ENCODE measurements around the gene S1PR4. TPM values are rescaled to one million over a fixed set of nuclear protein-coding genes. Genes with fewer than 3 reads are reported as not detected.

Gene S1PR4, protein sequence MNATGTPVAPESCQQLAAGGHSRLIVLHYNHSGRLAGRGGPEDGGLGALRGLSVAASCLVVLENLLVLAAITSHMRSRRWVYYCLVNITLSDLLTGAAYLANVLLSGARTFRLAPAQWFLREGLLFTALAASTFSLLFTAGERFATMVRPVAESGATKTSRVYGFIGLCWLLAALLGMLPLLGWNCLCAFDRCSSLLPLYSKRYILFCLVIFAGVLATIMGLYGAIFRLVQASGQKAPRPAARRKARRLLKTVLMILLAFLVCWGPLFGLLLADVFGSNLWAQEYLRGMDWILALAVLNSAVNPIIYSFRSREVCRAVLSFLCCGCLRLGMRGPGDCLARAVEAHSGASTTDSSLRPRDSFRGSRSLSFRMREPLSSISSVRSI
- not detected in 2 replicates for total RNA-seq

GRCh38 chr19:3178377-3178972 lies at the start of gene S1PR4:
Gene S1PR4 (plus strand): TSS chr19:3178769. CDS start chr19:3178793, 24 bp downstream.
- Histone ChIP-seq H3K4me1 (ENCODE audit: insufficient read depth, low read length) (no peaks in the 10 kb centered on the region), H3K9me3 (ENCODE audit: low read depth, low read length) (no peaks in the 10 kb centered on the region), H2AFZ (ENCODE audit: low read length) (no peak within 1 kb of the TSS), H3K27me3 (ENCODE audit: insufficient read depth, low read length) (no peaks in the 10 kb centered on the region), H3K27ac (ENCODE audit: low read depth, low read length) (no peak within 1 kb of the TSS), H3K4me2 (ENCODE audit: insufficient read depth, low read length) (no peak within 1 kb of the TSS), H4K20me1 (ENCODE audit: insufficient read depth, low read length) (no peaks in the 10 kb centered on the region), H3K4me3 (ENCODE audit: insufficient read depth, low read length) (no peak within 1 kb of the TSS), H3K79me2 (ENCODE audit: insufficient read depth, low read length) (no peaks in the 10 kb centered on the region), H3K36me3 (ENCODE audit: insufficient read depth, low read length) (no peaks in the 10 kb centered on the region)
- DNase-seq (ENCODE audit: insufficient read length, low spot score, missing footprints) = peak; percentile 78
- TF ChIP-seq, protein P1, sequence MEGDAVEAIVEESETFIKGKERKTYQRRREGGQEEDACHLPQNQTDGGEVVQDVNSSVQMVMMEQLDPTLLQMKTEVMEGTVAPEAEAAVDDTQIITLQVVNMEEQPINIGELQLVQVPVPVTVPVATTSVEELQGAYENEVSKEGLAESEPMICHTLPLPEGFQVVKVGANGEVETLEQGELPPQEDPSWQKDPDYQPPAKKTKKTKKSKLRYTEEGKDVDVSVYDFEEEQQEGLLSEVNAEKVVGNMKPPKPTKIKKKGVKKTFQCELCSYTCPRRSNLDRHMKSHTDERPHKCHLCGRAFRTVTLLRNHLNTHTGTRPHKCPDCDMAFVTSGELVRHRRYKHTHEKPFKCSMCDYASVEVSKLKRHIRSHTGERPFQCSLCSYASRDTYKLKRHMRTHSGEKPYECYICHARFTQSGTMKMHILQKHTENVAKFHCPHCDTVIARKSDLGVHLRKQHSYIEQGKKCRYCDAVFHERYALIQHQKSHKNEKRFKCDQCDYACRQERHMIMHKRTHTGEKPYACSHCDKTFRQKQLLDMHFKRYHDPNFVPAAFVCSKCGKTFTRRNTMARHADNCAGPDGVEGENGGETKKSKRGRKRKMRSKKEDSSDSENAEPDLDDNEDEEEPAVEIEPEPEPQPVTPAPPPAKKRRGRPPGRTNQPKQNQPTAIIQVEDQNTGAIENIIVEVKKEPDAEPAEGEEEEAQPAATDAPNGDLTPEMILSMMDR (IDR thresholded peaks at IDR 0.05; ENCODE audit: extremely low read depth, low read depth, low read length) = no peak

GRCh38 chr19:3129112-3129511 lies 49.5 kb upstream of the S1PR4 start:
- Histone ChIP-seq H3K36me3 (ENCODE audit: insufficient read depth, low read length) (no peaks in the 10 kb centered on the region), H3K9me3 (ENCODE audit: low read depth, low read length) (no peaks in the 10 kb centered on the region), H3K4me3 (ENCODE audit: insufficient read depth, low read length) (no peak overlapping the region), H3K27ac (ENCODE audit: low read depth, low read length) (no peak overlapping the region), H3K4me2 (ENCODE audit: insufficient read depth, low read length) (no peak overlapping the region), H3K4me1 (ENCODE audit: insufficient read depth, low read length) (peaks cover 12% of the 10 kb centered on the region), H4K20me1 (ENCODE audit: insufficient read depth, low read length) (no peaks in the 10 kb centered on the region), H3K79me2 (ENCODE audit: insufficient read depth, low read length) (no peaks in the 10 kb centered on the region), H2AFZ (ENCODE audit: low read length) (no peak overlapping the region), H3K27me3 (ENCODE audit: insufficient read depth, low read length) (no peaks in the 10 kb centered on the region)
- TF ChIP-seq, protein P1 (IDR thresholded peaks at IDR 0.05; ENCODE audit: extremely low read depth, low read depth, low read length) = peak; percentile 55
- DNase-seq (ENCODE audit: insufficient read length, low spot score, missing footprints) = peak; percentile 85

GRCh38 chr19:3131168-3131567 lies 47.4 kb upstream of the S1PR4 start:
- peaks cover 12% of the 10 kb centered on the region for H3K4me1 ChIP-seq (ENCODE audit: insufficient read depth, low read length)
- H3K79me2 ChIP-seq (ENCODE audit: insufficient read depth, low read length) = no peaks in the 10 kb centered on the region
- H2AFZ ChIP-seq (ENCODE audit: low read length) = no peak overlapping the region
- H3K27me3 ChIP-seq (ENCODE audit: insufficient read depth, low read length) = no peaks in the 10 kb centered on the region
- no peak overlapping the region for H3K27ac ChIP-seq (ENCODE audit: low read depth, low read length)
- H3K4me3 ChIP-seq (ENCODE audit: insufficient read depth, low read length) = no peak overlapping the region
- H3K4me2 ChIP-seq (ENCODE audit: insufficient read depth, low read length) = no peak overlapping the region
- TF ChIP-seq, protein P1 (IDR thresholded peaks at IDR 0.05; ENCODE audit: extremely low read depth, low read depth, low read length) = no peak
- no peak for DNase-seq (ENCODE audit: insufficient read length, low spot score, missing footprints)
- H4K20me1 ChIP-seq (ENCODE audit: insufficient read depth, low read length) = no peaks in the 10 kb centered on the region
- no peaks in the 10 kb centered on the region for H3K9me3 ChIP-seq (ENCODE audit: low read depth, low read length)
- no peaks in the 10 kb centered on the region for H3K36me3 ChIP-seq (ENCODE audit: insufficient read depth, low read length)
